COLO829 (cell line): Measurements from ENCODE around the gene RNF11.
"Not testable (repeated sequence)": the region's sequence is repeated elsewhere in the genome, so short reads cannot be mapped to it uniquely, and the experiment has no call there.

Experiments
- DNase-seq: peaks from one replicate; pipeline ENCODE4 v3.0.0; 2012; ENCODE audit warnings: low spot score

Gene RNF11

GRCh38 chr1:51228471-51228870, 7.6 kb upstream of the RNF11 start:
- DNase-seq = not testable (repeated sequence)

GRCh38 chr1:51230501-51231078, 5.5 kb upstream of the RNF11 start:
- no peak for DNase-seq

- no peak for DNase-seq
Observed at GRCh38 chr1:51231120-51231519, 5.0 kb upstream of the RNF11 start.

GRCh38 chr1:51231896-51232295, 4.2 kb upstream of the RNF11 start:
- DNase-seq = no peak

GRCh38 chr1:51234236-51234635, 1.8 kb upstream of the RNF11 start:
- not testable (repeated sequence) for DNase-seq

GRCh38 chr1:51234721-51235425, 1.2 kb upstream of the RNF11 start:
- no peak for DNase-seq

- no peak for DNase-seq
Observed at GRCh38 chr1:51236531-51237350, 668 bp downstream of the RNF11 start.

GRCh38 chr1:51237351-51238033, 1.4 kb downstream of the RNF11 start:
- DNase-seq = no peak

GRCh38 chr1:51238034-51238403, 1.9 kb downstream of the RNF11 start:
- no peak for DNase-seq

- no peak for DNase-seq
Observed at GRCh38 chr1:51240084-51240483, 4.0 kb downstream of the RNF11 start.

GRCh38 chr1:51241119-51241518, 5.0 kb downstream of the RNF11 start:
- no peak for DNase-seq

GRCh38 chr1:51242546-51242945, 6.5 kb downstream of the RNF11 start:
- DNase-seq = no peak

GRCh38 chr1:51247022-51247421, 10.9 kb downstream of the RNF11 start:
- no peak for DNase-seq

- DNase-seq = no peak
Observed at GRCh38 chr1:51247499-51247898, 11.4 kb downstream of the RNF11 start.

GRCh38 chr1:51249445-51249844, 13.4 kb downstream of the RNF11 start:
- DNase-seq = no peak

- not testable (repeated sequence) for DNase-seq
Observed at GRCh38 chr1:51250729-51251128, 14.7 kb downstream of the RNF11 start.

GRCh38 chr1:51251165-51251564, 15.1 kb downstream of the RNF11 start:
- not testable (repeated sequence) for DNase-seq

GRCh38 chr1:51252366-51252765, 16.3 kb downstream of the RNF11 start:
- DNase-seq = no peak

- DNase-seq = no peak
Observed at GRCh38 chr1:51253691-51254090, 17.6 kb downstream of the RNF11 start.

- no peak for DNase-seq
Observed at GRCh38 chr1:51255331-51255730, 19.3 kb downstream of the RNF11 start.

- DNase-seq = no peak
Observed at GRCh38 chr1:51263147-51263877, 27.2 kb downstream of the RNF11 start.

GRCh38 chr1:51264451-51264850, 28.4 kb downstream of the RNF11 start:
- DNase-seq = no peak
